Measurements from ENCODE around the gene IDE. TPM values are rescaled to one million over a fixed set of nuclear protein-coding genes. Genes with fewer than 3 reads are reported as not detected.
"Not testable (repeated sequence)": the region's sequence is repeated elsewhere in the genome, so short reads cannot be mapped to it uniquely, and the experiment has no call there.

The IDE gene
- total RNA-seq, 2 experiments from 2014 or later: 37.6 to 41.7 TPM

GRCh38 chr10:92483539-92483938 is 90.4 kb downstream of the IDE start:
- Mint-ChIP-seq H3K36me3 (peaks cover 21% of the 10 kb centered on the region), H3K4me3 (no peak overlapping the region), H3K27me3 (no peaks in the 10 kb centered on the region), H3K27ac (no peak overlapping the region), H3K4me1 (peaks cover 10% of the 10 kb centered on the region), H3K9me3 (no peaks in the 10 kb centered on the region)
- no peak for DNase-seq

DNA sequence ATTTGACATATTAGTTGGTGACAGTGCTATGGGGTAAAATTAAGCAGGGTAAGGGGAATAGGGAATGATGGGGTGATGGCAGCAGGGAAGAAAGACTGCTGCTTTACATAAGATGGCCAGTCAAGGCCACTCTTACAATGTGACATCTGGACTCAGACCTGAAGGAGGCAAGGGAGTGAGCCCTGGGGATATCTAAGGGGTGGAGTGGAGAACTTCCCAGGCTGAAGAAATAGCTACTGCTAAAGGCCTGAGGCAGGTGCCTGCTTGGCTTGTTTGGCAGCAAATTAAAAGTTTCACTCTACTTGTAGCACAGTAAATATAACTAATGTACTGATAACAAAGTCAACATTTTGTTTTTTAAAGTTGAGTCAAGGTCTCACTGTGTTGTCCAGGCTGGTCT is 93.5 kb downstream of the IDE start:
- Mint-ChIP-seq H3K27ac (no peak overlapping the region), H3K4me3 (no peak overlapping the region), H3K36me3 (peaks cover 12% of the 10 kb centered on the region), H3K9me3 (no peaks in the 10 kb centered on the region), H3K27me3 (no peaks in the 10 kb centered on the region), H3K4me1 (peaks cover 10% of the 10 kb centered on the region)
- DNase-seq: no peak

- DNase-seq: no peak
- H3K4me1 Mint-ChIP-seq: peaks cover 10% of the 10 kb centered on the region
- no peak overlapping the region for H3K27ac Mint-ChIP-seq
- H3K9me3 Mint-ChIP-seq: no peaks in the 10 kb centered on the region
- peaks cover 17% of the 10 kb centered on the region for H3K36me3 Mint-ChIP-seq
- no peaks in the 10 kb centered on the region for H3K27me3 Mint-ChIP-seq
- H3K4me3 Mint-ChIP-seq: no peak overlapping the region
These were observed 94.3 kb downstream of the IDE start for GRCh38 chr10:92479547-92479946.

- Mint-ChIP-seq H3K4me1 (peaks cover 10% of the 10 kb centered on the region), H3K36me3 (peaks cover 12% of the 10 kb centered on the region), H3K4me3 (no peak overlapping the region), H3K27ac (no peak overlapping the region), H3K27me3 (no peaks in the 10 kb centered on the region), H3K9me3 (no peaks in the 10 kb centered on the region)
- DNase-seq: no peak
These were observed 95.4 kb downstream of the IDE start for GRCh38 chr10:92478536-92478935.

GRCh38 chr10:92475357-92475868 is 98.5 kb downstream of the IDE start:
- H3K9me3 Mint-ChIP-seq: no peaks in the 10 kb centered on the region
- H3K36me3 Mint-ChIP-seq: peaks cover 6% of the 10 kb centered on the region
- H3K27ac Mint-ChIP-seq: no peak overlapping the region
- H3K4me1 Mint-ChIP-seq: no peaks in the 10 kb centered on the region
- H3K27me3 Mint-ChIP-seq: no peaks in the 10 kb centered on the region
- DNase-seq: no peak
- H3K4me3 Mint-ChIP-seq: no peak overlapping the region

DNA sequence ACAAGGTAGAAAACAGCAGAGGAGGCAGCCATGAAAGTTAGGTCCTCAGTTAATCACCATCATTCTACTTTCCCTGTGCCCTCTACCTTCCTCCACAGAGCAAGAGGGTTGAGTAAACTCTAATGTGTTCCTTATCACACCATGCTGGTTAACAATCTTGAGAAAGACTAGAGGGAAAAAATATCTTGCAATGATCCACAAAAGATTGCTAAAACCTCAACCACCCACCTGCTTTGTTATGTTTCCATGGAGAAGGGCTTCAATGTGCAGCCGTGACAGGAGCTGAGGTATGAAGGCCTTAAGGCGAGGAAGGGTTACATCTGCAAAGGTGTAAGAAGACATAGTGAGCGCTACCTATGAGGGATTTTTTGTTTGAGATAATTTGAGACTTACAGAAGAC is 103.9 kb downstream of the IDE start:
- H3K4me3 Mint-ChIP-seq: no peak overlapping the region
- H3K4me1 Mint-ChIP-seq: no peaks in the 10 kb centered on the region
- no peak for DNase-seq
- H3K36me3 Mint-ChIP-seq: peaks cover 11% of the 10 kb centered on the region
- H3K27ac Mint-ChIP-seq: no peak overlapping the region
- no peaks in the 10 kb centered on the region for H3K9me3 Mint-ChIP-seq
- no peaks in the 10 kb centered on the region for H3K27me3 Mint-ChIP-seq

- no peak overlapping the region for H3K4me3 Mint-ChIP-seq
- no peak for DNase-seq
- no peaks in the 10 kb centered on the region for H3K4me1 Mint-ChIP-seq
- H3K27me3 Mint-ChIP-seq: no peaks in the 10 kb centered on the region
- H3K36me3 Mint-ChIP-seq: peaks cover 25% of the 10 kb centered on the region
- H3K9me3 Mint-ChIP-seq: no peaks in the 10 kb centered on the region
- no peak overlapping the region for H3K27ac Mint-ChIP-seq
These were observed 109.5 kb downstream of the IDE start for GRCh38 chr10:92464364-92464763.

- peaks cover 23% of the 10 kb centered on the region for H3K36me3 Mint-ChIP-seq
- H3K4me3 Mint-ChIP-seq: no peak overlapping the region
- no peaks in the 10 kb centered on the region for H3K27me3 Mint-ChIP-seq
- DNase-seq: no peak
- no peaks in the 10 kb centered on the region for H3K9me3 Mint-ChIP-seq
- no peaks in the 10 kb centered on the region for H3K4me1 Mint-ChIP-seq
- no peak overlapping the region for H3K27ac Mint-ChIP-seq
These were observed 110.3 kb downstream of the IDE start for GRCh38 chr10:92463582-92463981.

- not testable (repeated sequence) for H3K4me3 Mint-ChIP-seq, H3K27ac Mint-ChIP-seq, DNase-seq, H3K27me3 Mint-ChIP-seq, H3K9me3 Mint-ChIP-seq, H3K4me1 Mint-ChIP-seq, H3K36me3 Mint-ChIP-seq
These were observed 118.9 kb downstream of the IDE start for GRCh38 chr10:92454955-92455354.

DNA sequence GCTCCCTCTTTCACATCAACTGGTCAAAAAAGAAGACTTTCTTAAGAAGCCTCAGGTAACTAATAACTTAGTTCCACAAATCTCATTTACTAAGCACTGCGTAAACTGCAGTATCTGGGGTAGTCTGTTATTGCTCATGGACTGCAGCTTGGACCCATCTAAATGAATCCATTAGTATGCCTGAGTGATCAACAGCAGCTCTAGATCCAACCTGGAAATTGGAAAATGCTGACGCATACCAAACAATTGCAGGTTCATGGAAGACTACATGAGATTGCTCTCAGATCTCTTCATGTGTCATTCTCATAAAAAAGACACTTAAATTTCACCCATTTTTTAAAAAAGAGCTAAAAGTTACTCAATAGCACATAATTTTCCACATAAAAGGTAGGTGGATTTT is 121.6 kb downstream of the IDE start:
- H3K27me3 Mint-ChIP-seq: no peaks in the 10 kb centered on the region
- H3K4me1 Mint-ChIP-seq: no peaks in the 10 kb centered on the region
- peaks cover 15% of the 10 kb centered on the region for H3K36me3 Mint-ChIP-seq
- no peak for DNase-seq
- no peak overlapping the region for H3K27ac Mint-ChIP-seq
- H3K4me3 Mint-ChIP-seq: no peak overlapping the region
- H3K9me3 Mint-ChIP-seq: no peaks in the 10 kb centered on the region

- Mint-ChIP-seq H3K4me1 (no peaks in the 10 kb centered on the region), H3K9me3 (no peaks in the 10 kb centered on the region), H3K36me3 (peaks cover 15% of the 10 kb centered on the region), H3K4me3 (no peak overlapping the region), H3K27me3 (no peaks in the 10 kb centered on the region), H3K27ac (no peak overlapping the region)
- DNase-seq: no peak
These were observed 122.5 kb downstream of the IDE start for GRCh38 chr10:92451431-92451830.

- no peak overlapping the region for H3K4me3 Mint-ChIP-seq
- no peaks in the 10 kb centered on the region for H3K9me3 Mint-ChIP-seq
- H3K27ac Mint-ChIP-seq: no peak overlapping the region
- no peaks in the 10 kb centered on the region for H3K27me3 Mint-ChIP-seq
- peaks cover 13% of the 10 kb centered on the region for H3K36me3 Mint-ChIP-seq
- no peaks in the 10 kb centered on the region for H3K4me1 Mint-ChIP-seq
- no peak for DNase-seq
These were observed 123.0 kb downstream of the IDE start for GRCh38 chr10:92450896-92451295.

DNA sequence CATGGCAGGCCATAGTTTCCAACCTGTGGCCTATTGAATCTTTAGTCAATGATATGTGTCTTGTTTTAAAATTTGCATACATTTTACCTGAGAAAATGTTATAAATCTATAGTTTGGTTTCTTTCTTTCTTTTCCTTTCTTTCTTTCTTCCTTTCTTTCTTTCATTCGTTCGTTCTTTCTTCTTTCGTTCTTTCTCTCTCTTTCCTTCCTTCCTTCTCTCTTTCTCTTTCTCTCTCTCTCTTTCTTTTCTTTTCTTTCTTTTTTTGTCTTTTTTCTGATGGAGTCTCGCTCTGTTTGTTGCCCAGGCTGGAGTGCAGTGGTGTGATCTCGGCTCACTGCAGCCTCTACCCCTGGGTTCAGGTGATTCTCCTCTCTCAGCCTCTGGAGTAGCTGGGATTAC is 133.3 kb downstream of the IDE start:
- H3K4me1 Mint-ChIP-seq: no peaks in the 10 kb centered on the region
- H3K36me3 Mint-ChIP-seq: no peaks in the 10 kb centered on the region
- no peaks in the 10 kb centered on the region for H3K9me3 Mint-ChIP-seq
- no peak overlapping the region for H3K27ac Mint-ChIP-seq
- no peak overlapping the region for H3K4me3 Mint-ChIP-seq
- no peaks in the 10 kb centered on the region for H3K27me3 Mint-ChIP-seq
- no peak for DNase-seq

- no peaks in the 10 kb centered on the region for H3K4me1 Mint-ChIP-seq
- no peak overlapping the region for H3K27ac Mint-ChIP-seq
- no peak for DNase-seq
- no peak overlapping the region for H3K4me3 Mint-ChIP-seq
- no peaks in the 10 kb centered on the region for H3K9me3 Mint-ChIP-seq
- H3K27me3 Mint-ChIP-seq: no peaks in the 10 kb centered on the region
- H3K36me3 Mint-ChIP-seq: no peaks in the 10 kb centered on the region
These were observed 135.7 kb downstream of the IDE start for GRCh38 chr10:92438220-92438619.

- Mint-ChIP-seq H3K4me3 (no peak overlapping the region), H3K4me1 (no peaks in the 10 kb centered on the region), H3K27ac (no peak overlapping the region), H3K27me3 (no peaks in the 10 kb centered on the region), H3K36me3 (no peaks in the 10 kb centered on the region), H3K9me3 (no peaks in the 10 kb centered on the region)
- no peak for DNase-seq
These were observed 137.3 kb downstream of the IDE start for GRCh38 chr10:92436611-92437010.

- H3K4me3 Mint-ChIP-seq, H3K27ac Mint-ChIP-seq, H3K27me3 Mint-ChIP-seq, H3K4me1 Mint-ChIP-seq, H3K36me3 Mint-ChIP-seq, DNase-seq, H3K9me3 Mint-ChIP-seq: not testable (repeated sequence)
These were observed 137.8 kb downstream of the IDE start for GRCh38 chr10:92436065-92436464.

DNA sequence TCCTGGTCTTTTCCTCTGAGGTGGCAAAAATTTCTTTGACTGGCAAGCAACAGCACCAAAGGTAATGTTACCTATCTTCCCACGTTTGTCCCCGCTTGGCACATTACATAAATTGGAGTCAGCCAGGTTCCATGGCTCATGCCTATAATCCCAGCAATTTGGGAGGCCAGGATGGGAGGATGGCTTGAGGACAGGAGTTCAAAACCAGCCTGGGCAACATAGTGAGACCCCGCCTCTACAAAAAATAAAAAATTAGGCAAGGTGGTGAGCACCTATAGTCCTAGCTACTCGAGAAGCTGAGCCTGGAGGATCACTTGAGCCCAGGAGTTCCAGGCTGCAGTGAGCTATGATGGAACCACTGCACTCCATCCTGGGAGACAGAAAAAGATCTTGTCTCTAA is 139.5 kb downstream of the IDE start:
- Mint-ChIP-seq H3K36me3 (no peaks in the 10 kb centered on the region), H3K27ac (no peak overlapping the region), H3K27me3 (no peaks in the 10 kb centered on the region), H3K4me3 (no peak overlapping the region), H3K9me3 (no peaks in the 10 kb centered on the region), H3K4me1 (no peaks in the 10 kb centered on the region)
- DNase-seq: no peak

Measured in activated naive CD8-positive, alpha-beta T cell treated with anti-CD3 and anti-CD28 coated beads for 36 hours (primary cell).